ENCODE data around the gene ITCH.
A peak's percentile ranks its signal among the peaks of the same experiment; 100 is the strongest.
"Not testable (repeated sequence)": the region's sequence is repeated elsewhere in the genome, so short reads cannot be mapped to it uniquely, and the experiment has no call there.

ITCH gene

DNA sequence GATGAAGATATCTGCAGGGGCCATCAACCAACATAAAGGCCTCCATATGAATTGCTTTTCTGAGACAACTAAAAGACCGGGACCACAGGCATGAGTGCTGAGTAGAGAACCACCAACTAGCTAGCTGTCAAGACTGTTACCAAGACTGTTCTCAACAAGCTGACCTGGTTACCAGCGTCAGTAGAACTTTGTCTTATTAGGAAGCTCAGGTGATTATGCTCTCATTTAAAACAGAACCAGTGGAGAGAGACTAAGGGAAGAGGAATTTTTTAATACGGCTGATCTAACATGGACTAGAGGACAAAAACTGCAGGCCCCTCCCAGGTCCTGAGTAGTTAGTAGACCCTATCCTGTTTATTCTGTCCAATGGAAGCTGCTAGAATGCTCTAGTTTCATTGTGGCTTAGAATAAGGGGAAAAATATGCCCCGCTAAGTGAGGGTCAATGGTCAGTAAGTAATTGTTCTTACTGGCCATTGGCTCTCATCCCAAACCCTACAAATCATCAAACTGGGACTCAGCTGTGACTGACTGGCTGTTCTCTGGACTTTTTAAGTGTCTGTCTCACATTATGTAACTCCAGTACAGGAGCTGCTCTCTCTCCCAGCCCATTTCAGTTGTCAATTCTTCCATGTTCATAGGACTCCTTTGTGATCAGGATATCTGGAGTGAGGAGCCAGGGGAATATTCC lies 149.3 kb downstream of the ITCH start:
- no peak for DNase-seq (ENCODE audit: extremely low read depth, low read depth)
- TF ChIP-seq, protein P1, sequence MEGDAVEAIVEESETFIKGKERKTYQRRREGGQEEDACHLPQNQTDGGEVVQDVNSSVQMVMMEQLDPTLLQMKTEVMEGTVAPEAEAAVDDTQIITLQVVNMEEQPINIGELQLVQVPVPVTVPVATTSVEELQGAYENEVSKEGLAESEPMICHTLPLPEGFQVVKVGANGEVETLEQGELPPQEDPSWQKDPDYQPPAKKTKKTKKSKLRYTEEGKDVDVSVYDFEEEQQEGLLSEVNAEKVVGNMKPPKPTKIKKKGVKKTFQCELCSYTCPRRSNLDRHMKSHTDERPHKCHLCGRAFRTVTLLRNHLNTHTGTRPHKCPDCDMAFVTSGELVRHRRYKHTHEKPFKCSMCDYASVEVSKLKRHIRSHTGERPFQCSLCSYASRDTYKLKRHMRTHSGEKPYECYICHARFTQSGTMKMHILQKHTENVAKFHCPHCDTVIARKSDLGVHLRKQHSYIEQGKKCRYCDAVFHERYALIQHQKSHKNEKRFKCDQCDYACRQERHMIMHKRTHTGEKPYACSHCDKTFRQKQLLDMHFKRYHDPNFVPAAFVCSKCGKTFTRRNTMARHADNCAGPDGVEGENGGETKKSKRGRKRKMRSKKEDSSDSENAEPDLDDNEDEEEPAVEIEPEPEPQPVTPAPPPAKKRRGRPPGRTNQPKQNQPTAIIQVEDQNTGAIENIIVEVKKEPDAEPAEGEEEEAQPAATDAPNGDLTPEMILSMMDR (IDR thresholded peaks at IDR 0.05; ENCODE audit: low read depth, low read length): no peak

DNA sequence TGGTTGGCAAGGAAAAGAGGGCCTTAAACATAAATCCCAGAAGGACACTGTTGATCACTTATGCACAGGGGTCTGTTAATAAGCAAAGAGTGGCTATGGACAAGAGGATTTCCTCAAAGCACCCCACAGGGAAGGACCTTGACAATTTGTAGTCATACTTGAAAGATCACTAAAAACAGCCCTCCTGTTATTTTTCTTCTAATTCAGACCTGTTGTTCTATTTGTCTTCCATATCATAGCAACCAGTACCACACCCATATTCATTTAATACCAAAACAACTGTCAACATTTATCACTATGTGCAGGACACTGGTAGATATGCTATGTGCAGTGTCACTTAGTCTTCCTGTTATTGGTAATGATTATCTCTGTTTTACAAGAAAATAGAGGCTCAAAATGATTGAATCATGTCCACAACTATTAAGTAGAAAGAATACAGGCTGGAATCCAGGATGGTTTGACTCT lies 149.9 kb downstream of the ITCH start:
- TF ChIP-seq, protein P1 (IDR thresholded peaks at IDR 0.05; ENCODE audit: low read depth, low read length): no peak
- no peak for DNase-seq (ENCODE audit: extremely low read depth, low read depth)

DNA sequence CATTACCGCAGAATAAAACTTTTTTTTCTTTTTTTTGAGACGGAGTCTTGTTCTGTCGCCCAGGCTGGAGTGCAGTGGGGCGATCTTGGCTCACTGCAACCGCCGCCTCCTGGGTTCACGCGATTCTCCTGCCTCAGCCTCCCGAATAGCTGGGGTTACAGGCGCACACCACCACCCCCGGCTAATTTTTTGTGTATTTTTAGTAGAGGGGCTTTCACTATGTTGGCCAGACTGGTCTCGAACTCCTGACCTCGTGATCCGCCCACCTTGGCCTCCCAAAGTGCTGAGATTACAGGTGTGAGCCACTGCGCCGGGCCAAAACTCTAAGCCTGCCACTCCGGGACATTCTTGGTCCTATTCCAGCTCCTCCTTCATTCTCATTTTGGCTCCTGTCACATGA lies 151.0 kb downstream of the ITCH start:
- DNase-seq (ENCODE audit: extremely low read depth, low read depth): not testable (repeated sequence)

DNA sequence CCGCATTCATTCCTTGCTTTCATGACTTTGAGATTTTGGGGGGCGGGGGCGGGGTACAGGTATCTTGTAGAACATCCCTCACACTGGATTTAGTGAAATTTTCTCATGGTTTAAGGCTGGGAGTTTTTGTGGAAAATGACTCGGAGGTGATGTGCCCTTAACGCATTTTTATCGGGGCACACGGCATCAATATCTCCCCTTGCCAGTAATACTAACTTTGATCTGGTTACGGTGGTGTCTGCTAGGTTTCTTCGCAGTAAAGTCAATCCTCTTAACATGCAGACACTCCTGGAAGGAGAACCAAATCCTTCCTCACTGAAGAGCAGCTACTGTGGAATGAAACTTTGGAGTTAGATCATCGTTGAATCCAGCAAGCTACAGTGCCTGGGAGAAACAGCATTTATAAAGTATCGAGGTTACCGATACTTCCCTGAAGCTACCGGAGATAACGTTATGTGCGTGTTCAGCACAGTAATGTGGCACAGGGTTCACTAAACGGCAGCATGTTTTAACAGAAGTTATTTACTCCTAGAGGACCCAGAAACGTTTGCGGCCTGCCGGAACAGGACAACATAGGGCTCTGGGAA lies 151.9 kb downstream of the ITCH start:
- TF ChIP-seq, protein P1 (IDR thresholded peaks at IDR 0.05; ENCODE audit: low read depth, low read length): no peak
- no peak for DNase-seq (ENCODE audit: extremely low read depth, low read depth)

DNA sequence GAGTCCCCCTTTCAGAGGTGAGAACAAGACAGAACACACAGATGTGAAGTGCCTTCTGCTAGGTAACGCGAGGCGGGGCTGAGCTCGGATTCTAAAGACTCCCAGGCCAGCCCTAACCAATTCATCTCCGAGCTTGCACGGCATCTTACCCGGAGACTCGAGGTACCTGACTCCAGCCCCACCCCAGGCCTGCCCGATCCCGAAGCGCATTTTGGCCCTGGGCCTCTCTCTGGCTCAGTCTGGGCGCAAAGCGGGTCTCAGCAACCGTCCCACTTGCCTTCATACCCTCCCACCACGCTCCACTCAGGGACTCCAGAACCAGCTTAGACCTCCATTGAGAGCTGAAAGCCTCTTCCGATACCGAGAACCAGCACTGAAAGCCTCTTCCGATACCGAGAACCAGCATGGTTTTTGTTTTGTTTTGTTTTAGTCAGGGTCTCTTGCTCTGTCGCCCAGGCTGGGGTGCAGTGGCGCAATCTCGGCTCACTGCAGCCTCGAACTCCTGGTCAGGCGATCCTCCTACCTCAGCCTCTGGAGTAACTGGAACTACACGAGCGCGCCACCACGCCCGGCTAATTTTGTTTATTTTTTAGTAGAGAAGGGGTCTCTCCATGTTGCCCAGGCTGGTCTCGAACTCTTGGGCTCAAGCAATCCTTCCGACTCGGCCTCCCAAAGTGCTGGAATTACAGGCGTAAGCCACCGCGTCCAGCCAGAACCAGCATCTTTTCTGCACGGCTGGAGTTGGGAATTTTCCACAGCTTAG lies 152.6 kb downstream of the ITCH start:
- TF ChIP-seq, protein P1 (IDR thresholded peaks at IDR 0.05; ENCODE audit: low read depth, low read length): no peak
- no peak for DNase-seq (ENCODE audit: extremely low read depth, low read depth)

DNA sequence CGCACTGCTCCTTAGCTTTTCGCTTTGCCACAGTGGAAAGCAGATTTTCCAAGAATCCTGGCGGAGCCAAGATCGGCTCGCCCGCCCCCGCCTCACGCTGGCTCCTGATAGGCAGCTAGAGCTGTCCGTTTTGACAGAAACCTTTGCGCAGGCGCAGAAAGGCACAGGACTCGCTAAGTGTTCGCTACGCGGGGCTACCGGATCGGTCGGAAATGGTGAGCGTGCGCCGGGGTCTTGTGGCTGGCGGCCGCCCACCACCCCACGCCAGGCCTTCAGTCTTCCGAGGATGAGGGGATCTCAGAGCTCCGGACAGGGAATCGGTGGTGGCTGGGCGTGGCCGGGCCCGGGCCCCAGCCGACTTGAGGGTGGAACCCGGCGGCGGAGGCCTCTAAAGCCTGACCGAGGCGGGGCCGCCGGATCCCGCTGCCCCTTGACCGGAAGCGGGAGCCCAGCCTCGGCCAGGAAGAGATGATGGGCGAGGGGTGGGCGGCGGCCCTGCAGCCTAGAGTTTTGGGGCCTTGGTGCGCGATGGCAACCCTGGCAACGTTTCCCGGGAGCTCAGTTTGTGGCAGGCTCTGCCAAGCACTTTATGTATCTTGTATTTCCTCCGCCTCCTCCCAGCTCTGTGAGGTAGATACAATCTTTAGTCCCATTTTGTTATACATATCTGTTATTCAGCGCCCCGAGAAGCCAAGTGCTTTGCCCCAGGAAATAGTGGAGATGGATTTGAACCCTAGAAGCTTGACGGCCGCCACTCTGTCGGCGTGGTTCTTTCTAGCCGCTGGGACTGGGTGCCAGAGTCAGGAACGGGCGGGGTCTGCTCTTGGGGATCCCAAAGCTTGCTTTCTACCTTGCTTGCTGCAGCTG lies 153.4 kb downstream of the ITCH start, which contains the start of gene DYNLRB1:
TSS of gene DYNLRB1 (plus strand) at position 176 of the 867 bp plus-strand sequence. CDS start at position 213, 37 bp downstream.
- TF ChIP-seq, protein P1 (IDR thresholded peaks at IDR 0.05; ENCODE audit: low read depth, low read length): no peak
- DNase-seq (ENCODE audit: extremely low read depth, low read depth): peak; percentile 96

DNA sequence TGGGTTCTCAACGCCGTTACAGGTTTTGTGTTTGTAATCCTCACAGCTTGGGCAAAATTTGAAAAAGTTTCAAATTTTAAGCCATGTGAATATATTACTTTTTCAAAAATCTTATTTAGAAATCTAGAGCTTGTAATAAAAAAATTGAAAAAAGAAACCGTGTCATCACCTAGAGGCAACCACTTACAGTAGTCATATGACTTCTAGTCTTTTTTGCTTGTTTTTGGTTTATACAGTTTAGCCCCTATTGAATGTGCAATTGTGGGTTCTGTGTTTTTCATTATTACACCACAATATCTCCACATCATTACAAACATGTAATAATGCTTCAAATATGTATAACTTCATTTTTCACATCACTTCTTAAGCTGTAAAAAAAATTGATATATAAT lies 154.0 kb downstream of the ITCH start:
- TF ChIP-seq, protein P1 (IDR thresholded peaks at IDR 0.05; ENCODE audit: low read depth, low read length): no peak
- no peak for DNase-seq (ENCODE audit: extremely low read depth, low read depth)

DNA sequence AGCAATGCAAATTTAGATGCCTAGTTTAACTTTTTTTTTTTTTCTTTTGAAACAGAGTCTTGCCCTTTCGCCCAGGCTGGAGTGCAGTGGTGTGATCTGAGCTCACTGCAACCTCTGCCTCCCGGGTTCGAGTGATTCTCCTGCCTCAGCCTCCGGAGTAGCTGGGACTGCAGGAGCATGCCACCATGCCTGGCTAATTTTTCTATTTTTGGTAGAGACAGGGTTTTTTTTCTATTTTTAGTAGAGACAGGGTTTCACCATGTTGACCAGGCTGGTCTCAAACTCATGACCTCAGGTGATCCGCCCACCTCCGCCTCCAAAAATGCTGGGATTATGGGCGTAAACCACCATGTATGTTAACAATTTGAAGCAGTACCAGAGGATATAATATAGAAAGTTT lies 155.8 kb downstream of the ITCH start:
- not testable (repeated sequence) for DNase-seq (ENCODE audit: extremely low read depth, low read depth)

DNA sequence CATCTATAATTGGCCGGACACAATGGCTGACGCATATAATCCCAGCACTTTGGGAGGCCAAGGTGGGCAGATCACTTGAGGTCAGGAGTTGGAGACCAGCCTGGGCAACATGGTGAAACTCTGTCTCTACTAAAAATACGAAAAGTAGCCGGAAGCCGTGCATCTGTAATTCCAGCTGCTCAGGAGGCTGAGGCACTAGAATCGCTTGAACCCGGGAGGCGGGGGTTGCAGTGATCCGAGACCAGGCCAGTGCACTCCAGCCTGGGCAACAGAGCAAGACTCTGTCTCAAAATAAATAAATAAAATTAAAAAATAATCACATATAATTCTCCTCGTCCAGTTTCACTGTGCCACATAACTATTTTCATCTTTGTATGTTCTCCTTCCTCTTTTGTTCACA lies 156.8 kb downstream of the ITCH start:
- DNase-seq (ENCODE audit: extremely low read depth, low read depth): not testable (repeated sequence)

Measured in AG09319 (cell line).